DOHH2 (cell line): ENCODE data around the gene PRG3.

Experiments
- EZH2phosphoT487 ChIP-seq: fragments of 200-600 bp; sonication (generic); IDR thresholded peaks from 2 replicates; pipeline ENCODE4 v1.6.1; 2017; ENCODE audit warnings: borderline replicate concordance, mild to moderate bottlenecking, antibody characterized with exemption, low read length, moderate library complexity, mixed read lengths
- TF ChIP-seq, protein P1 (sequence below): fragments of 200-600 bp; sonication (generic); IDR thresholded peaks from one replicate; pipeline ENCODE4 v1.5.1; 2014; ENCODE audit warnings: antibody characterized with exemption, mild to moderate bottlenecking, low read depth, low read length; ENCODE audit not compliant: poor library complexity, severe bottlenecking

DNA sequence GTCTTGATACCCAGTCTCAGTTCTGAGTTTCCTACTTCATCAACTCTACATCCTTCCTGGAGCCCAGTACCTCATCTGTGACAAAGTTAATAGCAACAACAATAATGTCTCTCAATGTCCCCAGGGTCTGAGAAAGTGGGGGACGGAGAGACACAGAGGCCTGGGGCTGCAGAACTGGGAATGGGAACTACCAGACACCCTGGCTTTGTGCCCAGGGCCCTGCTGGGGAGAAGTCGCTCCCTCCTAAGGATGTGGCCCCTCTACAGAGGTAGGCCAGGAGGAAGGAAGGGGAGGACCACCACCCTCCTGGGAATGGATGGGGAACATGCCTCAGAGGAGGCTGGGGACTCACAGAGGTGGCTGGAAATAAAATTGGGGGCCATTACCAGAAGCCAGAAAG, 5.5 kb downstream of the PRG3 start:
- TF ChIP-seq, protein P1, sequence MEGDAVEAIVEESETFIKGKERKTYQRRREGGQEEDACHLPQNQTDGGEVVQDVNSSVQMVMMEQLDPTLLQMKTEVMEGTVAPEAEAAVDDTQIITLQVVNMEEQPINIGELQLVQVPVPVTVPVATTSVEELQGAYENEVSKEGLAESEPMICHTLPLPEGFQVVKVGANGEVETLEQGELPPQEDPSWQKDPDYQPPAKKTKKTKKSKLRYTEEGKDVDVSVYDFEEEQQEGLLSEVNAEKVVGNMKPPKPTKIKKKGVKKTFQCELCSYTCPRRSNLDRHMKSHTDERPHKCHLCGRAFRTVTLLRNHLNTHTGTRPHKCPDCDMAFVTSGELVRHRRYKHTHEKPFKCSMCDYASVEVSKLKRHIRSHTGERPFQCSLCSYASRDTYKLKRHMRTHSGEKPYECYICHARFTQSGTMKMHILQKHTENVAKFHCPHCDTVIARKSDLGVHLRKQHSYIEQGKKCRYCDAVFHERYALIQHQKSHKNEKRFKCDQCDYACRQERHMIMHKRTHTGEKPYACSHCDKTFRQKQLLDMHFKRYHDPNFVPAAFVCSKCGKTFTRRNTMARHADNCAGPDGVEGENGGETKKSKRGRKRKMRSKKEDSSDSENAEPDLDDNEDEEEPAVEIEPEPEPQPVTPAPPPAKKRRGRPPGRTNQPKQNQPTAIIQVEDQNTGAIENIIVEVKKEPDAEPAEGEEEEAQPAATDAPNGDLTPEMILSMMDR: no peak
- no peak for TF ChIP-seq EZH2phosphoT487
